ENCODE data around the gene ZIM2. TPM values are rescaled to one million over a fixed set of nuclear protein-coding genes. Genes with fewer than 3 reads are reported as not detected.

ZIM2 gene
- total and polyA plus RNA-seq, 2 donors (not counting 1 experiment from before 2014, with no cell fraction given), result not detected

- Histone ChIP-seq H3K9ac (ENCODE audit: low read length) (no peak overlapping the region), H3K9me3 (ENCODE audit: control extremely low read depth in 1 of 3, control insufficient read depth in 2 of 3, insufficient read depth in 1 of 3, low read length in 2 of 3) (peaks cover 0 to 59% (median 0%) of the 10 kb centered on the region in 3 donors)
- H3K27ac Mint-ChIP-seq, result no peak overlapping the region
Observed at GRCh38 chr19:56880592-56881190, 40.2 kb upstream of the ZIM2 start.

More at GRCh38 chr19:56880592-56881190, 40.2 kb upstream of the ZIM2 start:
- ATAC-seq (ENCODE audit: low read depth) (no peak), DNase-seq (no peak)
- Histone ChIP-seq H3K4me2 (replicated peaks; ENCODE audit: low read depth, low read length, poor library complexity, severe bottlenecking) (no peak overlapping the region), H3K4me3 (ENCODE audit: control extremely low read depth in 1 of 5, extremely low read depth in 1 of 5, insufficient read depth in 1 of 5, low read depth in 2 of 5, low read length in 4 of 5) (no peak overlapping the region), H3K79me2 (ENCODE audit: control insufficient read depth, insufficient read depth, low read length) (no peaks in the 10 kb centered on the region), H3K36me3 (replicated peaks in 1 of 2; ENCODE audit: control extremely low read depth in 1 of 2, control insufficient read depth in 1 of 2, extremely low read depth in 1 of 2, insufficient read depth in 2 of 2, low read length in 1 of 2) (no peaks in the 10 kb centered on the region), H4K20me1 (ENCODE audit: control insufficient read depth, insufficient read depth, low read length, poor library complexity, severe bottlenecking) (no peaks in the 10 kb centered on the region), H3K4me1 (ENCODE audit: control insufficient read depth in 2 of 2, insufficient read depth in 2 of 2, low read length in 2 of 2) (no peaks in the 10 kb centered on the region), H3K27ac (ENCODE audit: low read length in 2 of 2) (no peak overlapping the region), H2AFZ (ENCODE audit: insufficient read depth, low read depth, low read length, poor library complexity, severe bottlenecking) (no peak overlapping the region), H3K27me3 (replicated peaks in 1 of 4; ENCODE audit: control extremely low read depth in 1 of 4, control insufficient read depth in 3 of 4, insufficient read depth in 4 of 4, low read length in 3 of 4) (no peaks in the 10 kb centered on the region)
- peaks cover 6% of the 10 kb centered on the region for H3K9me3 Mint-ChIP-seq (ENCODE audit: insufficient read depth)
- intact Hi-C loops (cut with micrococcal nuclease), result no loop called here
- TF ChIP-seq CTCF (IDR thresholded peaks at IDR 0.05) (no peak), EZH2 (IDR thresholded peaks at IDR 0.05; ENCODE audit: borderline replicate concordance, insufficient read depth, low read depth, low read length, poor library complexity, severe bottlenecking) (no peak)
- no peak overlapping the region for H3K4me3 Mint-ChIP-seq
- ChIA-PET CTCF (no interaction called here), POLR2A (no interaction called here)
- H3K4me1 Mint-ChIP-seq, result no peaks in the 10 kb centered on the region
- 91% methylated on average over 5 of the region's 5 CpGs for WGBS (ENCODE audit: insufficient coverage)
- H3K27me3 Mint-ChIP-seq, result no peaks in the 10 kb centered on the region
